PC-3 (cell line): Measurements from ENCODE around the gene FOSL1. TPM values are rescaled to one million over a fixed set of nuclear protein-coding genes. Genes with fewer than 3 reads are reported as not detected.

Experiments used
- ATAC-seq: fragments of 200-7000 bp; cut with Tn5 transposase; 2 replicates; pipeline ENCODE4 v1.9.1; 2020; ENCODE audit warnings: mild to moderate bottlenecking, moderate library complexity
- BruUV-seq: library from RNA; stranded (reverse); fragments of 400-500 nt; replicated peaks from 2 replicates; lab custom pipeline; 2021; lab: Mats Ljungman, UMichigan
- CTCF ChIA-PET: fragments of 300-600 bp; sonication (Branson Sonifier 250); formaldehyde crosslinking; loops from one replicate; lab custom pipeline; 2022; ENCODE audit warnings: antibody characterized with exemption; lab: Charles Lee
- POLR2A ChIA-PET: fragments of 300-600 bp; sonication (Branson Sonifier 250); formaldehyde crosslinking; loops from one replicate; lab custom pipeline; 2022; ENCODE audit warnings: antibody characterized with exemption; ENCODE audit not compliant: unreplicated experiment; lab: Charles Lee
- DNase-seq: peaks from one replicate; pipeline ENCODE4 v3.0.0-alpha.2; 2015
- H2AFZ ChIP-seq: fragments of 300-600 bp; sonication (generic); 2 replicates; pipeline ENCODE4 v1.6.0; 2016; ENCODE audit warnings: antibody characterized with exemption, low read length
- H3F3A ChIP-seq: fragments of 300-600 bp; sonication (generic); one replicate; pipeline ENCODE4 v1.6.0; 2017; ENCODE audit warnings: antibody characterized with exemption, low read length, control low read depth, mild to moderate bottlenecking; ENCODE audit not compliant: unreplicated experiment
- H3K27ac ChIP-seq: fragments of 300-600 bp; sonication (generic); 2 replicates; pipeline ENCODE4 v1.5.1; 2016; ENCODE audit warnings: mild to moderate bottlenecking, low read length
- H3K27me3 ChIP-seq: fragments of 300-600 bp; sonication (generic); 2 replicates; pipeline ENCODE4 v1.6.1; 2016; ENCODE audit warnings: low read length, mixed read lengths
- H3K36me3 ChIP-seq: fragments of 300-600 bp; sonication (generic); 2 replicates; pipeline ENCODE4 v1.6.1; 2016; ENCODE audit warnings: low read depth, mixed run types, low read length, mixed read lengths
- H3K4me1 ChIP-seq: fragments of 300-600 bp; sonication (generic); 2 replicates; pipeline ENCODE4 v1.5.1; 2016; ENCODE audit warnings: low read length; ENCODE audit not compliant: insufficient read depth
- H3K4me2 ChIP-seq: fragments of 300-600 bp; sonication (generic); 2 replicates; pipeline ENCODE4 v1.6.0; 2016; ENCODE audit warnings: low read length
- H3K4me3 ChIP-seq: fragments of 300-600 bp; sonication (generic); 2 replicates; pipeline ENCODE4 v1.5.1; 2016; ENCODE audit warnings: mild to moderate bottlenecking, low read length, mixed read lengths
- H3K79me2 ChIP-seq: fragments of 300-600 bp; sonication (generic); 2 replicates; pipeline ENCODE4 v1.6.1; 2017; ENCODE audit warnings: low read length, mixed read lengths
- H3K9ac ChIP-seq: fragments of 300-600 bp; sonication (generic); 2 replicates; pipeline ENCODE4 v1.6.0; 2016; ENCODE audit warnings: mild to moderate bottlenecking, low read length
- H3K9me2 ChIP-seq: fragments of 300-600 bp; sonication (generic); replicated peaks from 2 replicates; pipeline ENCODE4 v1.6.1; 2016; ENCODE audit warnings: mixed run types, low read length, mixed read lengths
- H3K9me3 ChIP-seq: fragments of 300-600 bp; sonication (generic); 2 replicates; pipeline ENCODE4 v1.6.1; 2016; ENCODE audit warnings: low read length, mixed read lengths
- H4K20me1 ChIP-seq: fragments of 300-600 bp; sonication (generic); 2 replicates; pipeline ENCODE4 v1.6.1; 2016; ENCODE audit warnings: low read length, mixed read lengths
- CTCF ChIP-seq: fragments of 300-600 bp; sonication (generic); conservative IDR thresholded peaks from 2 replicates; pipeline ENCODE4 v1.5.1; 2017; ENCODE audit warnings: antibody characterized with exemption, low read depth, mild to moderate bottlenecking, low read length
- EZH2 ChIP-seq: fragments of 300-600 bp; sonication (generic); IDR thresholded peaks from one replicate; pipeline ENCODE4 v1.6.1; 2017; ENCODE audit warnings: antibody characterized with exemption, mild to moderate bottlenecking, low read length; ENCODE audit not compliant: unreplicated experiment
- EZH2phosphoT487 ChIP-seq: fragments of 300-600 bp; sonication (generic); IDR thresholded peaks from 2 replicates; pipeline ENCODE4 v1.6.1; 2018; ENCODE audit warnings: mild to moderate bottlenecking, antibody characterized with exemption, low read length, borderline replicate concordance
- intact Hi-C: fragments of 100-400 bp; cut with micrococcal nuclease; formaldehyde crosslinking; loops from 2 replicates; pipeline ENCODE4 v1.9.0; 2023
- total RNA-seq: library from RNA; depleted of rRNA; stranded (reverse); fragments of >200 nt; gene quantifications from 2 replicates; pipeline ENCODE4 v1.2.3, GENCODE V29; 2014

Gene FOSL1
- total RNA-seq, 1 experiment from 2014 or later, result 656 TPM

DNA sequence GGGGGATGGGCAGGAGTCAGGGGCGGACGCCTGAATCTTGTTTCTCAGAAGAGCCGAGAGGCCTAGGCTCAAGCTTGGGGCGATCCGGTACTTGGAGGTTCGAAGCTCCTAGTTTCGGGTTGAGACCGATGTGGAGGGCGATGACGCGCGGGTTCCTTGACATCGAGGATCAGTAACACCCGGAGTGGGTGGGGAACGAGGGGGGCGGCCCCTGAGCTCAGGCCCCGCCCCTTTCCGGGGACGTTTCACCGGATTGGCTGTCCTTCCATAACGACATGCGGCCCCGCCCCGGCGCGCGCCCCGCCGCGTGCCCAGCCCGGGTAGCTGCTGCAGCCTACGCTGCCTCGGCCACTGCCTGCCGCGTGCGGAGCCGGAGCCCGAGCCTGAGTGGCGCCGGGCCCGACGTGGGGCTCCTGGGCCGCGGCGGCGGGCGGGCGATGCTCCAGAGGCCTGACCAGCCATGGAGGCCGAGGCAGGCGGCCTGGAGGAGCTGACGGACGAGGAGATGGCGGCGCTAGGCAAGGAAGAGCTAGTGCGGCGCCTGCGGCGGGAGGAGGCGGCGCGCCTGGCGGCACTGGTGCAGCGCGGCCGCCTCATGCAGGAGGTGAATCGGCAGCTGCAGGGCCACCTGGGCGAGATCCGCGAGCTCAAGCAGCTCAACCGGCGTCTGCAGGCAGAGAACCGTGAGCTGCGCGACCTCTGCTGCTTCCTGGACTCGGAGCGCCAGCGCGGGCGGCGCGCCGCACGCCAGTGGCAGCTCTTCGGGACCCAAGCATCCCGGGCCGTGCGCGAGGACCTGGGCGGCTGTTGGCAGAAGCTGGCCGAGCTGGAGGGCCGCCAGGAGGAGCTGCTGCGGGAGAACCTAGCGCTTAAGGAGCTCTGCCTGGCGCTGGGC lies 9.6 kb downstream of the FOSL1 start, which contains the start of gene CCDC85B:
TSS of gene CCDC85B (plus strand) at position 350 of the 895 bp plus-strand sequence. CDS start at position 461, 111 bp downstream.
- H3K4me3 ChIP-seq, result peak within 1 kb of the TSS; percentile 72
- intact Hi-C loops, result loop anchor here (2.0 kb wide), 1 partner anchor 20 kb away; no protein-coding TSS in a partner anchor
- ChIA-PET CTCF (interaction anchor here (0.9 to 1.2 kb wide), 4 partner anchors 10 to 31 kb away, joined by 3 to 7 read pairs (median 4); partner anchors contain the start of gene FOSL1), POLR2A (interaction anchor here (0.6 to 4.5 kb wide), 19 partner anchors 10 to 590 kb away, joined by 3 to 35 read pairs (median 5); partner anchors contain the start of genes C11orf68, DPP3, FOSL1 and MUS81)
- BruUV-seq, result no TSS peak
- H3K79me2 ChIP-seq, result peaks cover 49% of the 10 kb centered on the region
- H3K27ac ChIP-seq, result peak within 1 kb of the TSS; percentile 58
- ATAC-seq, result peak; percentile 23
- no peaks in the 10 kb centered on the region for H3K9me3 ChIP-seq
- H3K9ac ChIP-seq, result peak within 1 kb of the TSS; percentile 48
- peaks cover 36% of the 10 kb centered on the region for H3F3A ChIP-seq
- H4K20me1 ChIP-seq, result peaks cover 24% of the 10 kb centered on the region
- peaks cover 44% of the 10 kb centered on the region for H3K4me1 ChIP-seq
- no peaks in the 10 kb centered on the region for H3K9me2 ChIP-seq
- H3K36me3 ChIP-seq, result peaks cover 30% of the 10 kb centered on the region
- H3K27me3 ChIP-seq, result no peaks in the 10 kb centered on the region
- DNase-seq, result peak; percentile 99
- H2AFZ ChIP-seq, result no peak within 1 kb of the TSS
- TF ChIP-seq EZH2, result no peak
- TF ChIP-seq CTCF, result peak; percentile 31; the same call in 1 of the 2 replicates
- TF ChIP-seq EZH2phosphoT487, result peak; percentile 99
- peak within 1 kb of the TSS; percentile 96 for H3K4me2 ChIP-seq

DNA sequence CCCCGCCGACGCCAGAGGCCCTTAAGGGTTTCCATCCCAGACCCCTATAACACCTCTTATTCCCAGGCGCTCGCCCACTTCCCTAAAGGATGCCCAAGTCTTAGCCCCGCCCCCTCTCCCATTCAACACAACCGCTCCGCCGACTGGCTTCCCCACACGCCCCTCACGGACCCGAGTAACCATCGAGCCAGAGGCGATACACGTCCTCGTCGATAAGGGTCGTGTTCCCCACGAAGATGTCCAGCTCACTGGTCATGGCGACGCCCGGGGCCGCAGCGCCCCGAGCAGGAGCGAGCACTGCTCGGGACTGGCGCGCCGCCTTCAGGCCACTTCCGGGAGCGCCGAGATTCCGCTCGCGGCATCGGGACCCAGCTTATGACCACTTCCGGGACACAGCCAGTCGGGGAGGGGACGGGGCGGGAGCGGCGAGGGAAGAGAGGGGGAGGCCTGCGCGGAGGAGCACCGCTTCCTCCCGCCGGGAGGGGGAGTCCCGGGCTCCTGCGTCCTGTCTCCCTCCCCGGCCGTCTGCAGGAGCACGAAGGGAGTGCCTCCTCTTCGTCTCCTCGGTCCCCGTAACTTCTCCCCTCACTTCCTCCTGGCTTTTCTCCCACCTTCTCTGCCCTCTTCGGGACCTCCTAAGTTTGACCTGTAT lies 11.9 kb downstream of the FOSL1 start, which contains the start of gene FIBP:
TSS of gene FIBP (minus strand) at position 309 of the 652 bp plus-strand sequence. CDS start at position 256, 53 bp downstream.
- ATAC-seq (peak; percentile 14), DNase-seq (peak; percentile 98)
- Histone ChIP-seq H3K4me3 (peak within 1 kb of the TSS; percentile 72), H3K27me3 (no peaks in the 10 kb centered on the region), H3K9ac (peak within 1 kb of the TSS; percentile 54), H3K4me1 (peaks cover 31% of the 10 kb centered on the region), H3K4me2 (peak within 1 kb of the TSS; percentile 96), H3K36me3 (peaks cover 34% of the 10 kb centered on the region), H3K9me2 (no peaks in the 10 kb centered on the region), H4K20me1 (peaks cover 8% of the 10 kb centered on the region), H3F3A (peaks cover 16% of the 10 kb centered on the region), H3K27ac (peak within 1 kb of the TSS; percentile 56), H3K79me2 (peaks cover 36% of the 10 kb centered on the region), H3K9me3 (no peaks in the 10 kb centered on the region), H2AFZ (peak within 1 kb of the TSS; percentile 75)
- peak; percentile 87 for TF ChIP-seq CTCF
- TF ChIP-seq EZH2, result no peak
- ChIA-PET CTCF (interaction anchor here (0.5 to 2.3 kb wide), 20 partner anchors 10 to 456 kb away, joined by 3 to 26 read pairs (median 7); partner anchors contain the start of genes FOSL1, KAT5 and MUS81), POLR2A (interaction anchor here (0.6 to 1.6 kb wide), 12 partner anchors 10 to 177 kb away, joined by 3 to 42 read pairs (median 12); partner anchors contain the start of gene MUS81)
- BruUV-seq, result no TSS peak
- intact Hi-C loops, result loop anchor here (1.0 to 2.0 kb wide), 2 partner anchors 29 to 101 kb away; partner anchors contain the start of gene CFL1
